Ishikawa (cell line): Measurements from ENCODE around the gene RBPJ.
A peak's percentile ranks its signal among the peaks of the same experiment; 100 is the strongest.

Experiments used
- CEBPB ChIP-seq: IDR thresholded peaks from 2 replicates; pipeline ENCODE4 v1.6.1; 2012
- CREB1 ChIP-seq: IDR thresholded peaks from 2 replicates; pipeline ENCODE4 v1.6.1; 2012; ENCODE audit warnings: low read depth
- EGR1 ChIP-seq: IDR thresholded peaks from 2 replicates; pipeline ENCODE4 v1.6.1; 2012
- EP300 ChIP-seq: IDR thresholded peaks from 2 replicates; pipeline ENCODE4 v1.6.1; 2012; ENCODE audit warnings: borderline replicate concordance
- FOXM1 ChIP-seq: IDR thresholded peaks from 2 replicates; pipeline ENCODE4 v1.6.1; 2012; ENCODE audit warnings: low read depth, borderline replicate concordance
- MAX ChIP-seq: IDR thresholded peaks from 2 replicates; pipeline ENCODE4 v1.6.1; 2012
- NFIC ChIP-seq: IDR thresholded peaks from 2 replicates; pipeline ENCODE4 v1.6.1; 2012
- RAD21 ChIP-seq: IDR thresholded peaks from 2 replicates; pipeline ENCODE4 v1.6.1; 2012; ENCODE audit warnings: low read depth
- REST ChIP-seq: IDR thresholded peaks from 2 replicates; pipeline ENCODE4 v1.6.1; 2012; ENCODE audit warnings: low read depth, mild to moderate bottlenecking
- TAF1 ChIP-seq: IDR thresholded peaks from 2 replicates; pipeline ENCODE4 v1.6.1; 2012; ENCODE audit warnings: low read depth, mild to moderate bottlenecking
- TCF12 ChIP-seq: IDR thresholded peaks from 2 replicates; pipeline ENCODE4 v1.6.1; 2012; ENCODE audit warnings: low read depth
- TEAD4 ChIP-seq: IDR thresholded peaks from 2 replicates; pipeline ENCODE4 v1.6.1; 2012
- USF1 ChIP-seq: IDR thresholded peaks from 2 replicates; pipeline ENCODE4 v1.6.1; 2012
- YY1 ChIP-seq: IDR thresholded peaks from 2 replicates; pipeline ENCODE4 v1.6.1; 2012; ENCODE audit warnings: low read depth
- ZBTB7A ChIP-seq: IDR thresholded peaks from 2 replicates; pipeline ENCODE4 v1.6.1; 2012; ENCODE audit warnings: low read depth

The RBPJ gene

GRCh38 chr4:26424153-26424552 is 103.3 kb downstream of the RBPJ start:
- TF ChIP-seq FOXM1: no peak
- TF ChIP-seq NFIC: no peak

GRCh38 chr4:26424838-26425237 is 104.0 kb downstream of the RBPJ start:
- TF ChIP-seq EGR1 (no peak), RAD21 (peak; percentile 22)

- TF ChIP-seq TEAD4 (no peak), NFIC (no peak), ZBTB7A (no peak), MAX (no peak), TAF1 (no peak), CREB1 (no peak), USF1 (no peak), FOXM1 (no peak), RAD21 (no peak), EP300 (no peak), CEBPB (no peak), YY1 (no peak), REST (no peak), TCF12 (no peak)
Observed at GRCh38 chr4:26425953-26426352, 105.1 kb downstream of the RBPJ start.

GRCh38 chr4:26426892-26427291 is 106.1 kb downstream of the RBPJ start:
- no peak for TF ChIP-seq TAF1
- no peak for TF ChIP-seq REST
- TF ChIP-seq NFIC: no peak
- no peak for TF ChIP-seq CREB1
- TF ChIP-seq TEAD4: no peak
- no peak for TF ChIP-seq CEBPB
- TF ChIP-seq EP300: no peak
- TF ChIP-seq USF1: no peak
- no peak for TF ChIP-seq EGR1
- no peak for TF ChIP-seq RAD21
- TF ChIP-seq YY1: no peak
- TF ChIP-seq MAX: no peak
- no peak for TF ChIP-seq TCF12
- TF ChIP-seq FOXM1: no peak
- TF ChIP-seq ZBTB7A: no peak

- TF ChIP-seq USF1 (no peak), TEAD4 (no peak), MAX (no peak), REST (no peak), EGR1 (no peak), ZBTB7A (no peak), CEBPB (no peak), YY1 (no peak)
Observed at GRCh38 chr4:26429910-26430309, 109.1 kb downstream of the RBPJ start.
